NCI-H446 treated with DMSO at 0.1 percent for 48 hours (cell line): ENCODE results near the gene AHNAK2.

ENCODE experiments used
- DNase-seq: peaks from one replicate; lab custom pipeline; 2025; lab: John Stamatoyannopoulos, UW

The AHNAK2 gene

DNA sequence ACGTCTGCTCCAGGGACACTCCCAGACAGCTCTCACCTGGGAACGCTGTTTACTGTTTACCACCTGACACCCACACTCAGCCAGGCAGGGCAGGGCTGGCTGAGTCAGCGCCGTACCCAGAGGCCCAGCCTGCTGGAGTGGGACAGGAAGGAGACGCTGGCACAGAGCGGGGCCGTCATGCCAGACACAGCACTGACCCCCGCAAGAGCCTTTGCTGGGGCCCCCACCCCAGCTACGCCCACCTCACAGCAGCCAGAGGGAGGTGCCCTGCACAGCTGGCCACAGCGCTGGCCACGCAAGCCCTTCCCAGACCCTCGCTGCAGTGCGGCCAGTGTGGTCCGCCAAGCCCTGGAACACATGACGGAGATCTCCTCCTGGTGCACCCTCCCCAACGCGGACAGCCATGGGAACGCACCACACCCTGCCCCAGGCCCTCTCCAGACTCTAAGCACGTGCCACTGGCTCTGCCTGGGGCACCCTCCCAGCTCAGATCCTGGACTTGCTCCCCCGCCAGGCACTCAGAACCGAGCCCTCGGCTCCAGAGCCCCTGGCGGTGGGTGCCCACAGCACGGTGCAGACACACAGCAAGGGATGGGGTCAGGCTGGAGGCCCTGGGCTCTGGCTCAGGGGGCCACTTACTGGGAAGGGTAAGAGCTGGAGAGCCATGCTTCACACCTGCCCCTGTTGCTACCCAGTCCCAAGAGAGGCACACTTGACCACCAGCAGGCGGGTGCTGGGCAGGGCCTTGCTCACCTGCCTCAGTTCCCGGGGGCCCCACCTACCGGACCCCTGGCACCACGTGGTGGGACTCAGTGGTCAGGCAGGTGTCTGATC is 5.7 kb downstream of the AHNAK2 start:
- no peak for DNase-seq

DNA sequence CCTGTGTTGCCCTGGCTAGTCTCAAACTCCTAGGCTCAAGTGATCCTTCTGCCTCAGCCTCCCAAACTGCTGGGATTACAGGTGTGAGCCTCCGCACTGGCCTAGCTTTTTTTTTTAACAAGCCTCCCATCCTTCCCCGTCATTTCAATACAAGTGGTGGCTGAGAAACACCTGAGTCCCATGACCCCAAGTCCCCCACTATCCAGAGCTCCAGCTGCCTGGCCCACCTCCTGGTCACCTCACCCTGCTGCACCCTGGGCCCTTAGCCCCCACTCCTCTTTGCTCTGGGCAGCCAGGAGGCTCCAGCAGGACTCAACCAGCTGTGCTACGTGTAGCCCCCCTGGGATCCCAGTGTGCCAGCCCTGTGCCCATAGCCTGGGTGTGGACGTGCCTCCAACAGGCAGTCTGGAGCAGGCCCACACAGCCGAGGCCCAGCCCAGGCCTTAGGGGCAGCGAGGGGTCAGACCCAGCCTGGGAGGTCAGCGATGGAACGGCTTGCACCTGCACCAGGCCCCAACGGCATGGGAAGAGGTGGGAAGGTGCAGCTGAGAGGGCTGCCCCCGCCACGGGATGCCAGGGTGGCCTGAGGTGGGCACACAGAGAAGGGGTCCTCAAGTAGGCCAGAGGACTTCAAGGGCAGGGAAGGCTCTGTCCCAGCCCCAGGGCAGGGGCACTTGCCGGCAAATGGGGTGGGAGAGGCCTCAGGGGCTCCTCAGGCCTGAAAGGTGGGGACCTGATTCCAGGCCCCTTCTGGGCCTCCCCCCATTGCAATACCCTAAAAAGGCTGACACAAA is 6.5 kb downstream of the AHNAK2 start:
- no peak for DNase-seq

DNA sequence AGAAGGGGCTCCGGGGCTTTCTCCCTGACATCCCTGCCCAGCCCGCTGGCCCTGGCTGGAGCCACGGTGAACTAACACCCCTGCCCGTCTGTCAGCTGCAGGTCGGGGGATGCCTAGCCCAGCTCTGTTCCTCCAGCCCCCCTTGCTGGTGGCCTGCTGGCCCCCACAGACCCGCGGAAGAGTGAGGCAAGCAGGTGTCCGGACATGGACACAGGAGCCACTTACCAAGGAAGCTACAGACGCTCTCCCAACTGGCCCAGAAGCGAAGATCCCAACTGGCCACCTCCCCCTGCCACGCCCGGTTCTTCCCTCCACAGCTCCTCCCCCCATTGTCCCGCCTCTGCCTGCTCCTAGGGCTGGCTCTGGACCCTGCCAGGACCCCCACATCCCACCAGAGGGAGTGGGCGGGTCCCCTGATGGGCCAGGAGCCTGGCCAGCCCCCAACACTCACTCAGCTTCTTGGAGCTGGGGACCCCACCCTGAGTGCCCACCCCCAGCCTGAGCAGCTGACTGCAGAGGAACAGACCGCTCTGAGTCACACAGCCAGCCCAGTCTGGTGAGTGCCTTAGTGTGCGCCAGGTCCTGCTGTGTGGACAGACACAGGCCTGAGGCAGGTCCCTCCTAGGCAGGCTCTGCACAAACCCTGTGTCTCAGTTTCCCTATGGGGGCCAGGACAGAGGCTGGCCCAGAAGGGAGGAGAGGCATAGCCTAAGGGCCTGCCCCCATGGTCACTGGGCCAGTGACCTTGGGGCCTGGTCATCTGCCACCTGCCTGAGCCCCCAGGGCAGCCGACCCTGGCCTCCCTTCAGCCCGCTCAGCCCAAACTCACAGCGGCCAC is 7.7 kb downstream of the AHNAK2 start:
- DNase-seq, result peak; percentile 45

DNA sequence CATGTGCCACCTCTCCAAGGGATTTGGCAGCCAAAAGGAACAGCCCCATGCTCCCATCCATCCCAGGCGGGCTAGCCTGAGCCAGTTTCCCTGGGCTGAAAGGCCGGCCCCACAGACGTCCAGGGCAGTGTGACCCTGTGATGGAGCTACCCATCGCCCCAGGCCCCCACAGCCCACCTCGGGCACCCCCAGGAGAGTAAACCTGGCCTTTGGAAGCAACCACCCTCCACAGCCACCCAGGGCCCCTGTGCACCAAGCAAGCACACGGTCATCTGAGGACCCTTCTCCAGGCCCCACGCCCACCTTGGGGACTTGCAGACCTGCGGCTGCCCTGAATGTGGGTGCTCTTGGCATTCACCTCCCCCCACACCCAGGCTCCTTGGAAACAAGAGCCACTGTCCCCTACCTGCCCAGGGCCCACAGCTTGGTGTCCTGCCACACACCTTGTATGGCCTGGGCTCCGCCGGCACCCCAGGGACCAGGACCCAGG is 8.4 kb downstream of the AHNAK2 start:
- no peak for DNase-seq

DNA sequence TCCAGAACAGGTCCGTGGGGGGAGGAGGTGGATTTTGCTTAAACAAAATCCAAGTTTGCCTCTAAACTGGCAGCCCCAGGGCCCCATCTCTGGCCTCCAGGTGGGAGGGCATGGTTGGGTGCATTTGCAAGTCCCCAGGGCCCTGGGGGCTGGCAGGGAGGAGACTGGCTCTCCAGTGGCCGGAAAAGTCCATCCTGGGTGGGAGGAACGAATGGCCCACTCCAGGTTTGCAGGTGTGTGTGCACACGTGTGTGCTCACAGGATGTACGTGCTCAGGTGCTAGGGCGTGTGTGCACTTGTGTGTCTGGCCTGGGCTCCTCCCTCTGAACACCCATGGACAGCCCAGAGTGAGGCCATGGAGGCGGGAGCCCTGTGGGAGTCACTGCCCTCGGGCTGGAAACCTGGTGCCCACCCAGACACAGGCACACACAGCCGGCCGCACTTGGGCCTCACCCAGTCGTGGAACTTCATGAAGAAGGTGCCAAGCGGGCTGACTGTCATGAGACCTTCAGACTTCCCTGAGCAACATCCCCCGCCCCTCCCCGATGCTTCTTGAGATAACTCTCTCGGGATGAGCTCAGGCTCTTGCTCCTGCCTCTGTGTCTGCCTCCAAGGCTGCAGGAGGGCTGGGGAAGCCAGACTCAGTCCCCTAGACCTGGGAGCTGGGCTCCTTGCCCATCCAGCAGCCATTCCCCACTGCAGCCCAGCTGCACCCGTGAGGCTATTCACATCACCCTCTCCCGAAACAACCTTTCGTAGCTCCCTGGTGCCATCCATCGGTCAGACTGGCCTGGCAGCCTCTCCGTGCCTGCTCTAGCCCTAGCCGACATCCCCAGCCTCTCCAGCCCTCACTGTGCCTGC is 9.4 kb downstream of the AHNAK2 start:
- peak; percentile 7 for DNase-seq

DNA sequence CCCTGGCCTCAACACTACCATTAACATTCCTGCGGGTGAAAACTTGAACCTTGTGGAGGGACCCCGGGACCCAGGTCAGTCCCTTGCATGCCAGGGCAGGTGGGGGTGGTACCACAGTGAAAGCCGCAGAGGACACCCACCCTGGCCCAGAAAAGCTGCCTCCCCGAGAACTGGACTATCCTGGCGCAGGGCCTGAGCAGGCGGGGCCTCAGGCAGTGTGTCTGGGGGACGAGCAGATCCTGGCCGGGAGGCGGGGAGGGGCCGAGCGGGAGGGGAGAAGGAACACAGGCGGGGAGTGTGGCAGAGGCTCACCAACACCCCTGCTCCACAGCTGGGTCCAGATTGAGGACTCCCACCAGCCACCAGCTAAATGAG is 10.0 kb downstream of the AHNAK2 start:
- no peak for DNase-seq

DNA sequence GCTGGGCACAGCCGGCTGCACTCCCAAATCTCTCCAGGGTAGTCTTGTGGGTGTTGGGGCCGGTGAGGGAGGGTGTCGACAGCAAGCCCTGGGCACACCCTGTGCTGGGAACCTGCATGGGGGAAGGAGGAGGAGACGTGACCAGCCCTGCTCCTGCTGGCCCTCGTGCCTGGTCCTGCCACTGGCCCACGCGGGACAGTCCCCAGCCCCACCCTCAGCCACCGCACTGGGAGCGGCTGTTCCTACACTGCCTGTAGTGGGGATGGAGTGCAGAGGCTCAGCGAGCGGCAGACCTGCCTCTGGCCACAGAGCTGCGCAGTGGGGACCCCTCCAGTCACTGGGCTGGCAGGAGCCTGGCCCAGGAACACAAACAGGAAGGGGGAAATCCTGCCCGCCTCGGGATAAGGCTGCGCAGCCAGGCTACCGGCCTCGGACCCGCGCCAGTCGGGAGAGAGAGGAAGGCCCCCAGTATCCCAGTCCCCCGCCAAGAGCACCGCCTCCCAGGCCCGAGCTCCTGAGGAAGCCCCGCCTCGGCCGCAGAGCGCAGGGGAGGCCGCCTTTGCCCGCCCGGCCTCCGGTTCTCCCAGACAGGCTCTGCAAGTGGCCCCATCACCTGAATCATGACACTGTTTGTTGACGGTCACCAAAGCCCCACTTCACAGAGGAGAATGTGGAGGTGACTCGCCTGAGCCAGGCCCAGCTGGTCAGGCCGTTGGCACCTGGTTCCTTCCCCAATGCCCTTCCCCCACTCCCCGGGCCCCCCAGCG is 10.6 kb downstream of the AHNAK2 start:
- DNase-seq, result no peak

DNA sequence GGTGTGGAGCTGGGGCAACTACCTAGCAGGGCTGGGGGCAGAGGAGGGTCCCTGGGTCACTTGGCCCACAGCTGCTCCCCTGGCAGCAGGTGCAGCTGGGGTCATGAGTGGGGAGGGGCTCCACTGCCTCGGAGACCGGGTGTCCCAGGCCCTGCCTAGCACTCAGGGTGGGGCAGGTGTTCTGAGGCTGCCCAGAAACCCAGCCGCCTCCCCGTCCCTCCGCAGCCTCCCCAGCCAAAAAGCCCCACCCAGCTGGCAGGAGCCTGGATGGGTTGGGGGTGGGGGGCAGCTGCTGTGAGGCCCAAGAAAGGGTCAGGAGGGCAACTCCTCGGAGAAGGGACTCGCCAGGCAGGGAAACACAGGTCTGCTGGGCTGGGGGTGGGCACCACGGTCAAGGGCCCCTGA is 11.2 kb downstream of the AHNAK2 start:
- no peak for DNase-seq

DNA sequence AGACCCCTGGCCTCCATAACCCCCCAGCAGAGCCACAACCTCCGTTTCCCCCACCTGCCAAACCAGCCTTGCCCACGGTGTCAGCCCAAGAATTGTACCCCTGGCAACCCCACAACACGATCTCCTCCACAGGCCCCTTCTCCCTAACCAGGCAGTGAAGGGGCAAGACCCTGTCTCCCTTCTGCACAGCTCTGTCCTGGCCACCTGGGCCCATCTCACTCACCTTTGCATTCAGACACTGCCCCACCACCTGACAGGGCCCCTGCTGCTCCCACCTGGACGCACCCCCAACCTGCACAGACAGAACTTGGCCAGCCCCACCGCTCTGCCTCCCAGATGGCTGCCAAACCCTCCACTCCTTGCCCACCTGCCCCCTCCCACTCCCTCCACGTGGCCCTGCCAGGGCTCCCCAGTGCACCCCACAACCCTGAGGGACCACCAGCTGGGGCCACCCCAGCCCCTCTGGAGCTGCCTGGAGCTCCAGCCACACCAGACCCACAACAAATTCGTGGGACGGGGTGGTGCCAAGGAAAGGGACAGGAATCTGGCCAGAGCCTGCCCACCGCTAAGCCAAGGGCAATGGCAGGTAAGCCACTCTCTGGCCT is 11.8 kb downstream of the AHNAK2 start:
- no peak for DNase-seq

DNA sequence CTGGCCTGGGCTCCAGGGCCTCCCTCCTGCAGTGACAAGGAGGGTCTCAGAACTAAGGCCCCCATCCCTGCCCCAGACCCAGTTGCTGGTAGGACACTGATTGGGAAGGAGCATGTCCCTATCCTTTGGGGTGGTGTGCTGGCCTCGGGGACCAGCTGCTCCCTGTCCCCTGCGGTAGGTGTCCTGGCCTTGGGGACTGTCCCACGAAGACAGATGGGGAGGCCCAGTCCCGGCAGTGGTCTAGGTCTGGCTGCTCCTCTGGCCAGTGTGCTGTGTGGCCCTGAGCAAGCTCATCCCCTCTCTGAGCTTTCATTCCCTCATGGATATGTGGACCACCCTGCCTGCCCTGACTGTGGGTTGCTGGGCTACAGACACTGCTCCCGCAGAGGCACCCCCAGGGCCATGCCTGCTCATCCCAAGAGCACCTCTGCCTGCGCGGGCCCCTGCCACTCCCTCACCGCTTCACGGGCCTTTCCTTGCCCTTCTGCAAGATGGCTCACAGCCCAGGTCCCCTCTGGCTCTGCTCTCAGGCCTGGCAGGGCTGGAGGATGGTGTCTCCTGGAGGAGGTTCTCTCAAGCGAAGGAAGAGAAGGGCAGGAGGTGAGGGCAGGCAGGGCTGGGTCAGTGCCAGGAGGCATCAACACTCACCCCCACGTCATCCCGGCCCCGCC is 12.5 kb downstream of the AHNAK2 start:
- no peak for DNase-seq

DNA sequence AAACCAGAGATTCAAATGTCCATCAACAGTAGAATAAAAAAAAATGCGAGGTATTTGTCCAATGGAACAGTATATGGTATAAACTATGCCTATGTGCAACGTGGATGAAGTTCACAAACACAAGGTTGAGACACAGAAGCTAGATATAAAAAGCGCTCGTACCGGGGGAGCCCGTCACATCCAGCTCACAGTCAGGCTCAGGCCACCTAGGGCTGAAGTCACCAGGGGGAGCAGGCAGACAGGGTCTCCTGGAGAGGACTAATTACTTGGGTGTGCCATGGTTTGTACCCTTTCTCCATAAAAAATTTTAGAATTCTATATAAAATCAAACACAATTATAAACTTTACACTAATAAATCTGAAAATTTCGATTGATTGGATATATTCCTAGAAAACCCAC is 13.6 kb downstream of the AHNAK2 start:
- no peak for DNase-seq

DNA sequence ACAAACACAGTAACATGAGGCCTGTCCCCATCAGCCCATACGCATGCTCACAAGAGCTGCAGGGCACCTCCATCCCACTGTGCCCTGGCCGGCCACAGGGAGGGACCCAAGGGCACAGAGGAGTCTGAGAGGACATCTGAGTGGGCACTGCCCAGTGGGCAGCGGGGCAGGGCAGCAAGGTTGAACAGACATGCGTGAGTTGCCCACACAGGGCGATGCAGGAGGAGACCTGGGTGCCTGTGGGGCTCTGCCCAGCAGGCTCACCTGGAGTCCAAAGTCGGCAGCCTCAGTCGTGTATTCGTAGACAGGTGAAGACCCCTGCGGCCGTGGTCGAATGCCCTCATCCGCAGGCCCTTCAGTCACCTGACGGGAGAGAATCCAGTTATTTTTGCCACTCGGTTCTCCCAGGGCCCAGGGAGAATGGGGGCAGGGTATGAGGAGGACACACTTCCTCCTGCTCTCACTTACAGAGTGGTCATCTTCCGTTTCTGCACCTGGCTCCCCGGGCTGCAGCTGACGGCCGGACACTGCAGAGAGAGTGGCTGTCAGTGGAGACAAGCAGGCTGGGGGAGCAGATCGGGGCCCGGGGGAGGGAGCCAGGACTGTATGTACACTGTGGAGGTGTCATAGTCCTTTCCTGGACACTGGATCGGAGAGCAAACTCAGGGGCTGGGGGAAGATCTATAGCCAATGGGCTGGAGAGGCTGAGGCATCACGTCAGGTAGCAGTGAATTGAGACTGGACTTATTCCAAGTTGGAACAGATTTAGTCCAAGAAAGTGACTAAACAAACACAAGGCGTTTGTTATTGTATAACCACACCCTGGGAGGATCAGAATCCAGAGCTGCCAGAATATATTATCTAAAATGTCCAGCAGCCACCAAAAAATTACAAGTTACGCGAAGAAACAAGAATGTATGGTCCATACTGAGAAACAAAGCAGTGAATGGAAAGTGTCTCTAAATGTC is 20.7 kb downstream of the AHNAK2 start:
- DNase-seq, result no peak

DNA sequence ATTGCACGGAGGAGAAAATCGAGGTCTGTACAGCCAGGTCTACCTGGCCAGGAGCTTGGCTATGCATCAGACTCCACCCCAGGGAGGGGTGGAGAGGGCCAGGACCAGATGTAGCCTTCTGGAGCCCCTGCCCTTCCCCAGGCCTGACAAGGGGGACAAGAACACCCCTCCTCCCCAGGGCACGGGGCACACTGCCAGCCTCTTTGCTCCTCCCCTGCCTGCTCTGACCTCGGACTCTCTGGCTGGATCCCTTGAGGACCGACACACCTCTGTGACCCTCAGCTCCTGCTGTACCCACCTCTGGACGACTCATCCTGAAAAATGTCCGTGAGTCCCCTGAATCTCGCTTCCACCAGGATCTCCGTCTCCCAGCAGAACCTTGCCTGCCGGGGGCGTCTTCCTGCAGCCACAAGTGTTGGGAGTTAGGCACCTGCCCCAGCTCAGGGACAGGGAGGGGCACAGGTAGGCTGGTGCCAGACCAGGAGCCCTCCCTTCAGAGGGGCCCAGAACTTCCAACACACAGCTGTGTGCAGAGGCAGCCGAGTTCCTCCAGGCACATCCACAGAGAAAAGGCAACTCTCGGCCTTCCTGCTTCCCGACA is 21.8 kb downstream of the AHNAK2 start:
- DNase-seq, result no peak

DNA sequence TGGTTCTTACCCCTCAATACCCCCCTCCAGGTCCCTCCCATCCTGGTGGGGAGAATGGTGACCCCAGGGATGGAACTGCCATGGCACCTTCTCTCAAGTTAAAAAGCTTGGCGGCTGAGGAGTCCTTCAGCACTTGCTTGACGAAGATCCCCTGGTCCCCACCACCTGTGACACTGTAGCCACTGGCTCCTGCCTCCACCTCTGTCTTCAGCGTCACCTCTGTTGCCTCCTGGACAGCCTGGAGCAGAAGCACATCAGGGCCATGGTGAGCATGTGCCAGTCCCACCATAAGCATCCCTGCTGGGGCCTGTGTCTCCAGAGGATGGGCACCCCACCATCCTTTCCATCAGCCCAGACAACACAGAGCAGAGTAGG is 22.8 kb downstream of the AHNAK2 start:
- no peak for DNase-seq

DNA sequence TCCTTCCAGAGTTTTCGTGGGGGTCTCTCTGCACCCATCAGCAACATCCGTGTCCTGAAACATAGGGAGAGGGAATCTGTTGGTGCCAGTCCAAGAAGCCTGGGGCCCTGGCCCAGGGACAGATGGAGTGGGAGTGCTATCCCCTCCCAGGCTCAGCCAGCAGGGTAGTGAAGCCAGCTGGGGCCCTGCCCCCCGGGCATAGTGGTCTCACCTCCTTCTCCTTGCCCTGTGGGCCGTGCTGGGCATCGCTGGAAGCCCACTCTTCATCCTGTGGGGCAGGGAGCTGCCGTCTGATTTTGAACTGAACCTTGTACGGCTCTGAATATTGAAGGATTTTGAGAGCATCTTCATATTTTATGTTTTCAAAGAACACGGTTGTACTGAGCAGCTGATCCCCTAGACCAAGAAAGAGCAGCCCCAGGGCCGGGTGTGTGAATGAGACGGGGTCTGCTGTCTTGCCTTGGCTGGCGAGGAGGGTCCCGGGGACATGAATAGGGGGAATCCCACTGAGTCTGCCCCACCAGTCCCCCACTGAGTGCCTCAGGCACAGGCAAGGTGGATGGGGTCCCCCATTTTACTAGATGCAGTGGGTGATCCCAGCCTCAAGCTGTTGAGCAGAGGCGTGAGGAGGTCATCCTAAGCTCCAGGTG is 23.3 kb downstream of the AHNAK2 start:
- no peak for DNase-seq

DNA sequence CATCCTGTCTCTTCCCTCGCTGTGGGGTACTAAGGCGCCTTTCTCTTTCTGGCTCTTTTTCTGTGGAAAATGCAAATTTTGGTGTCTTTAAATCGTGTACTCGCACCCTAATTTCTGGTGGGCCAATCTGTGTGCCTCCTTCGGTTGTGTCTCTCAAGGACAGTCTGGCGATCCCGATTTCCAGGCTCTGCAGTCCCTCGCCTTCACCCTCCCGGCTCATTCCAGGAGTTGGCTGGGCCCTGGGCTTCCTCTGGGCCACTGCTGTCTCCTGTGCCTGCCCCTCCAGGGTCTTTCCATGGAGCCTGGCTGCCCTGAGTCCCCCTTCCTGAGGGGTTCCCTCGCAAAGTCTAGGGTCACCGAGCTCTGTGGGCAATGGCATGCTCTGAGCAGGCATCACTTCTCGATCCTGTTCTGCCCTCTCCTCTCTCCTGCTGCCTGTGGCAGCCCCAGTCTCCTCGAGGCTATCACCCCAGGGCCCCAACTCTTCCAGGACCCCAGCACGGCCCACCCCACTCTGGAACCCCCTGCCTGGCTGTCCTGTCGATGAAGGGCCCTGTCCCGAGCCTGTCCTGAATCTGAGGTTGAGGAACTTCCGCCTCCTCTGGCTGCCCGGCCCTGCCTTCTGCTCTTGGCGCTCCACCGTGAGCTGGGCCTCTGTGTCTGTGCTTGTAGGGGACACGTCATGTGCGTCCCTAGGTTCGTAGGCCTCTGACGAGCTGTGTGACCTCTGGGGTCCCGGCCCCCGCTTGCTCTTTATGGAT is 24.1 kb downstream of the AHNAK2 start:
- no peak for DNase-seq

DNA sequence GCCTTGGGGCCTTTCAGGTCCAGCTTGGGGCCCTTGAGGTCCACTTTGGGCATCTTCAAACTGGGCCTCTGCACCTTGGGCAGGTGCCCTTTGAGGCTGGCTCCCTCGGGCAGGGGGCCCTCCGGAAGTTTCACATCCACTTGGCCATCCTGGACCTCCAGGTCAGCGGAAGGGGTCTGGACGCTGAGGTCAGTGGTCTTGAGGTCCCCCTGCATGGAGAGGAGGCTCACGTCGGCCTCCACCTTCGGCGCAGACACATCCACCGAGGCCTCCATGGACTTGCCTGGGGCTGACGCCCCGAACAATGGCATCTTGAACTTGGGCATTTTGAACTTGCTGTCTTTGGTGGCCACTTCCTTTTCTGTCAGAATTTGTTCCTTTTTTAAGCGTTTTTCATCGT is 25.1 kb downstream of the AHNAK2 start:
- DNase-seq, result no peak
